Astrocyte (in vitro differentiated cells and primary cell): Measurements from ENCODE around the gene LRRC28. TPM values are rescaled to one million over a fixed set of nuclear protein-coding genes. Genes with fewer than 3 reads are reported as not detected.

Experiments
- DNase-seq: peaks from one replicate; pipeline ENCODE4 v3.0.0-alpha.2; 2010; ENCODE audit warnings: low read depth
- FAIRE-seq: peaks from 2 replicates; lab custom pipeline; 2011; peaks lifted over from hg19 to GRCh38; lab: Jason Lieb, UNC
- H2AFZ ChIP-seq: 2 replicates; pipeline ENCODE4 v1.6.0; 2012; ENCODE audit warnings: low read depth, low read length, inconsistent platforms
- H3K27ac ChIP-seq: 2 replicates; pipeline ENCODE4 v1.5.1; 2011; ENCODE audit warnings: low read depth, low read length, inconsistent platforms
- H3K27me3 ChIP-seq: 2 replicates; pipeline ENCODE4 v1.6.0; 2011; ENCODE audit warnings: low read length, inconsistent platforms; ENCODE audit not compliant: insufficient read depth
- H3K36me3 ChIP-seq: 2 replicates; pipeline ENCODE4 v1.5.1; 2011; ENCODE audit warnings: low read length, inconsistent platforms; ENCODE audit not compliant: insufficient read depth
- H3K4me1 ChIP-seq: 2 replicates; pipeline ENCODE4 v1.5.1; 2011; ENCODE audit warnings: low read length, inconsistent platforms; ENCODE audit not compliant: insufficient read depth
- H3K4me2 ChIP-seq: 2 replicates; pipeline ENCODE4 v1.6.0; 2012; ENCODE audit warnings: low read length, inconsistent platforms
- H3K4me3 ChIP-seq: 2 replicates; pipeline ENCODE4 v1.5.1; 2011; ENCODE audit warnings: low read depth, mild to moderate bottlenecking, low read length, inconsistent platforms; ENCODE audit not compliant: insufficient read depth
- H3K79me2 ChIP-seq: 2 replicates; pipeline ENCODE4 v1.6.0; 2012; ENCODE audit warnings: mild to moderate bottlenecking, low read length, inconsistent platforms; ENCODE audit not compliant: insufficient read depth
- H3K9ac ChIP-seq: 2 replicates; pipeline ENCODE4 v1.6.0; 2012; ENCODE audit warnings: mild to moderate bottlenecking, low read length, inconsistent platforms
- H3K9me3 ChIP-seq: 2 replicates; pipeline ENCODE4 v1.5.1; 2012; ENCODE audit warnings: low read depth, mild to moderate bottlenecking, low read length, inconsistent platforms; ENCODE audit not compliant: insufficient read depth
- H4K20me1 ChIP-seq: 2 replicates; pipeline ENCODE4 v1.6.0; 2012; ENCODE audit warnings: low read length, inconsistent platforms; ENCODE audit not compliant: insufficient read depth
- H3K27ac Mint-ChIP-seq: one replicate; pipeline ENCODE4 v1.8.0; 2021; ENCODE audit warnings: mild to moderate bottlenecking, mixed read lengths; ENCODE audit not compliant: unreplicated experiment
- H3K27me3 Mint-ChIP-seq: one replicate; pipeline ENCODE4 v1.8.0; 2021; ENCODE audit warnings: low read depth, mixed read lengths; ENCODE audit not compliant: unreplicated experiment
- H3K36me3 Mint-ChIP-seq: one replicate; pipeline ENCODE4 v1.8.0; 2021; ENCODE audit warnings: low read depth, mixed read lengths; ENCODE audit not compliant: unreplicated experiment
- H3K4me1 Mint-ChIP-seq: one replicate; pipeline ENCODE4 v1.8.0; 2021; ENCODE audit warnings: low read depth, mixed read lengths; ENCODE audit not compliant: unreplicated experiment
- H3K4me3 Mint-ChIP-seq: one replicate; pipeline ENCODE4 v1.8.0; 2021; ENCODE audit warnings: mild to moderate bottlenecking, moderate library complexity, mixed read lengths; ENCODE audit not compliant: unreplicated experiment
- H3K9me3 Mint-ChIP-seq: one replicate; pipeline ENCODE4 v1.8.0; 2021; ENCODE audit warnings: mild to moderate bottlenecking, mixed read lengths; ENCODE audit not compliant: unreplicated experiment
- EZH2 ChIP-seq: IDR thresholded peaks from 2 replicates; pipeline ENCODE4 v1.6.1; 2012; ENCODE audit warnings: mild to moderate bottlenecking, low read length, inconsistent platforms; ENCODE audit not compliant: insufficient read depth
- total RNA-seq: library from RNA; stranded (reverse); gene quantifications from 2 replicates; pipeline ENCODE4 v1.2.1, GENCODE V29; 2021
- TF ChIP-seq, protein P1 (sequence below): IDR thresholded peaks from 2 replicates; pipeline ENCODE4 v1.5.1; 2011; ENCODE audit warnings: low read depth, mild to moderate bottlenecking, inconsistent platforms, low read length, moderate library complexity; ENCODE audit not compliant: insufficient read depth

LRRC28 gene
- total RNA-seq, 1 donor from 2014 or later = 28.1 TPM

DNA sequence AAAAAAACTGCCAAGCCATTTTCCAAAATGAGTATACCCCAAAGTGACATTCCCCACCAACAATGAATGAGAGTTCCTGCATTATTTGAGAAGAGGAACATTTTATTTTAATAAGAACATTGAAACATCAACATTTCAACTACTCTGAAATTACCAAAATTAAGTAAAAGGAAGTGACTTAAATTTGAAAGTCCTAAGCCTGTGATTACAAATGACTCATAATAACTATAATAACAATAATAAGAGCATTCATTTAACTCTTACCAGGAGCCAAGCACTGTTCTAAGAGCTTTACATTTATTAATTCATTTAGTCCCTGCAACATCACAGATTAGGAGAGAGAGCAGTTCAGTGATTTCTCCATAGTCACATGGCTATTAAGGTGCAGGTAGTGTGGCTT lies 32.4 kb downstream of the LRRC28 start:
- H3K36me3 ChIP-seq = no peaks in the 10 kb centered on the region
- H3K36me3 Mint-ChIP-seq = peaks cover 4% of the 10 kb centered on the region
- H3K79me2 ChIP-seq = no peaks in the 10 kb centered on the region
- H3K9ac ChIP-seq = no peak overlapping the region
- no peak for DNase-seq
- no peaks in the 10 kb centered on the region for H3K27me3 Mint-ChIP-seq
- H3K27me3 ChIP-seq = no peaks in the 10 kb centered on the region
- H3K4me1 Mint-ChIP-seq = no peaks in the 10 kb centered on the region
- H3K4me3 Mint-ChIP-seq = no peak overlapping the region
- TF ChIP-seq EZH2 = no peak
- TF ChIP-seq, protein P1, sequence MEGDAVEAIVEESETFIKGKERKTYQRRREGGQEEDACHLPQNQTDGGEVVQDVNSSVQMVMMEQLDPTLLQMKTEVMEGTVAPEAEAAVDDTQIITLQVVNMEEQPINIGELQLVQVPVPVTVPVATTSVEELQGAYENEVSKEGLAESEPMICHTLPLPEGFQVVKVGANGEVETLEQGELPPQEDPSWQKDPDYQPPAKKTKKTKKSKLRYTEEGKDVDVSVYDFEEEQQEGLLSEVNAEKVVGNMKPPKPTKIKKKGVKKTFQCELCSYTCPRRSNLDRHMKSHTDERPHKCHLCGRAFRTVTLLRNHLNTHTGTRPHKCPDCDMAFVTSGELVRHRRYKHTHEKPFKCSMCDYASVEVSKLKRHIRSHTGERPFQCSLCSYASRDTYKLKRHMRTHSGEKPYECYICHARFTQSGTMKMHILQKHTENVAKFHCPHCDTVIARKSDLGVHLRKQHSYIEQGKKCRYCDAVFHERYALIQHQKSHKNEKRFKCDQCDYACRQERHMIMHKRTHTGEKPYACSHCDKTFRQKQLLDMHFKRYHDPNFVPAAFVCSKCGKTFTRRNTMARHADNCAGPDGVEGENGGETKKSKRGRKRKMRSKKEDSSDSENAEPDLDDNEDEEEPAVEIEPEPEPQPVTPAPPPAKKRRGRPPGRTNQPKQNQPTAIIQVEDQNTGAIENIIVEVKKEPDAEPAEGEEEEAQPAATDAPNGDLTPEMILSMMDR = no peak
- no peak overlapping the region for H3K4me2 ChIP-seq
- H3K4me3 ChIP-seq = no peak overlapping the region
- H3K9me3 Mint-ChIP-seq = no peaks in the 10 kb centered on the region
- no peaks in the 10 kb centered on the region for H4K20me1 ChIP-seq
- no peaks in the 10 kb centered on the region for H3K4me1 ChIP-seq
- no peak overlapping the region for H2AFZ ChIP-seq
- H3K9me3 ChIP-seq = no peaks in the 10 kb centered on the region
- FAIRE-seq = no peak
- H3K27ac Mint-ChIP-seq = no peak overlapping the region
- H3K27ac ChIP-seq = no peak overlapping the region

DNA sequence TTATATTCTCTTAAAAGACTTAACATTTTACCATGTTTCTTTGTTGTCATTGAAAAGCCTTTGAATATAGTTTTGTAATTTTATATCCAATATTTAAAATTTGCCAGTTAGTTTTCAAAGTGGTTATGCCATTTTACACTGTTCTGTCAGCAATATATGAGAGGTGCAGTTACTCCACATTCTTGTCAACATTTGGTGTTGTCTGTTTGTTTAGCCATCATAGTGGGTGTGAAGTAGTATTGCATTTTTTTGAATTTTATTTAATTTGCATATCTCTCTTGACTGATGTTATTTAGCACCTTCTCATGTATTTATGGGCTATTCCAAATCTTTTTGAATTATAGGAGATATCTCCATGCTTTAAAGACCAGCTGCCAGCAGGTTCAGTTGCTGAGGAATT lies 40.4 kb downstream of the LRRC28 start:
- H2AFZ ChIP-seq = no peak overlapping the region

DNA sequence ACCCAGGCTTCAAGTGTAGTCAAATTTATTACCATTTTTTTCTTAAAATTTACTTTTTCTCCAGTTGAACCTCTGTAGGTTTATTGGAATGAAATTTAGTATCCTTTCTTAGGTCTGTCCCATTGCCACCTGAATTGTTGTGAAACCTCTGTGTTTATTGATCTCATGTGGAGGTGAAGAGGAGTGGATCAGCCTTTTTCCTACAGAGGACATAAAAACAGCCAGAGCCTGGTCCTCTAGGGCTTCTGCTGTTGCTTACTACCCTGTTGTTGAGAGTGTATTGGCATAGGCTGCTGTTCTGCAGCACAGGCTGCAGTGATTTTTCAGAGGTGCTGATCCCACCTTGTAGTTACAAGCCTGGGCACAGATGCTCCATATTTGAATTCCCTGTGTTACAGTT lies 44.6 kb downstream of the LRRC28 start:
- no peak overlapping the region for H3K4me2 ChIP-seq

More for the DNA sequence above, 40.4 kb downstream of the LRRC28 start:
- peaks cover 16% of the 10 kb centered on the region for H3K9me3 Mint-ChIP-seq
- H3K27me3 Mint-ChIP-seq = no peaks in the 10 kb centered on the region
- H4K20me1 ChIP-seq = no peaks in the 10 kb centered on the region
- DNase-seq (no peak), FAIRE-seq (no peak)
- H3K9ac ChIP-seq = no peak overlapping the region
- H3K79me2 ChIP-seq = no peaks in the 10 kb centered on the region
- no peak overlapping the region for H3K4me3 Mint-ChIP-seq
- no peaks in the 10 kb centered on the region for H3K4me1 Mint-ChIP-seq
- H3K4me2 ChIP-seq = no peak overlapping the region
- no peak for TF ChIP-seq EZH2
- TF ChIP-seq, protein P1 = no peak
- H3K27ac ChIP-seq = no peak overlapping the region
- H3K27me3 ChIP-seq = no peaks in the 10 kb centered on the region
- no peak overlapping the region for H3K27ac Mint-ChIP-seq
- H3K4me1 ChIP-seq = no peaks in the 10 kb centered on the region
- H3K9me3 ChIP-seq = no peaks in the 10 kb centered on the region
- peaks cover 29% of the 10 kb centered on the region for H3K36me3 Mint-ChIP-seq
- H3K36me3 ChIP-seq = no peaks in the 10 kb centered on the region
- H3K4me3 ChIP-seq = no peak overlapping the region

More for the DNA sequence above, 44.6 kb downstream of the LRRC28 start:
- Histone ChIP-seq H3K36me3 (no peaks in the 10 kb centered on the region), H3K9ac (no peak overlapping the region), H3K4me3 (no peak overlapping the region), H2AFZ (no peak overlapping the region), H3K9me3 (no peaks in the 10 kb centered on the region), H3K27me3 (no peaks in the 10 kb centered on the region), H3K4me1 (no peaks in the 10 kb centered on the region), H4K20me1 (no peaks in the 10 kb centered on the region), H3K79me2 (no peaks in the 10 kb centered on the region), H3K27ac (no peak overlapping the region)
- Mint-ChIP-seq H3K27me3 (no peaks in the 10 kb centered on the region), H3K9me3 (peaks cover 16% of the 10 kb centered on the region), H3K4me3 (no peak overlapping the region), H3K27ac (no peak overlapping the region), H3K36me3 (peaks cover 29% of the 10 kb centered on the region), H3K4me1 (no peaks in the 10 kb centered on the region)
- DNase-seq (no peak), FAIRE-seq (no peak)
- TF ChIP-seq, protein P1 = no peak
- TF ChIP-seq EZH2 = no peak
